ENCODE measurements around the gene WNT3.

The WNT3 gene

GRCh38 chr17:46782250-46782953 is 36.1 kb downstream of the WNT3 start:
- no peak overlapping the region for H3K4me3 ChIP-seq (replicated peaks in 1 of 2; ENCODE audit: low read depth in 2 of 2, low read length in 2 of 2)
- DNase-seq (ENCODE audit: low read depth in 2 of 2): peak in 1 of 2 donors; percentile 47
- TF ChIP-seq, protein P1, sequence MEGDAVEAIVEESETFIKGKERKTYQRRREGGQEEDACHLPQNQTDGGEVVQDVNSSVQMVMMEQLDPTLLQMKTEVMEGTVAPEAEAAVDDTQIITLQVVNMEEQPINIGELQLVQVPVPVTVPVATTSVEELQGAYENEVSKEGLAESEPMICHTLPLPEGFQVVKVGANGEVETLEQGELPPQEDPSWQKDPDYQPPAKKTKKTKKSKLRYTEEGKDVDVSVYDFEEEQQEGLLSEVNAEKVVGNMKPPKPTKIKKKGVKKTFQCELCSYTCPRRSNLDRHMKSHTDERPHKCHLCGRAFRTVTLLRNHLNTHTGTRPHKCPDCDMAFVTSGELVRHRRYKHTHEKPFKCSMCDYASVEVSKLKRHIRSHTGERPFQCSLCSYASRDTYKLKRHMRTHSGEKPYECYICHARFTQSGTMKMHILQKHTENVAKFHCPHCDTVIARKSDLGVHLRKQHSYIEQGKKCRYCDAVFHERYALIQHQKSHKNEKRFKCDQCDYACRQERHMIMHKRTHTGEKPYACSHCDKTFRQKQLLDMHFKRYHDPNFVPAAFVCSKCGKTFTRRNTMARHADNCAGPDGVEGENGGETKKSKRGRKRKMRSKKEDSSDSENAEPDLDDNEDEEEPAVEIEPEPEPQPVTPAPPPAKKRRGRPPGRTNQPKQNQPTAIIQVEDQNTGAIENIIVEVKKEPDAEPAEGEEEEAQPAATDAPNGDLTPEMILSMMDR (IDR thresholded peaks at IDR 0.05; ENCODE audit: low read depth, low read length): peak; percentile 74

DNA sequence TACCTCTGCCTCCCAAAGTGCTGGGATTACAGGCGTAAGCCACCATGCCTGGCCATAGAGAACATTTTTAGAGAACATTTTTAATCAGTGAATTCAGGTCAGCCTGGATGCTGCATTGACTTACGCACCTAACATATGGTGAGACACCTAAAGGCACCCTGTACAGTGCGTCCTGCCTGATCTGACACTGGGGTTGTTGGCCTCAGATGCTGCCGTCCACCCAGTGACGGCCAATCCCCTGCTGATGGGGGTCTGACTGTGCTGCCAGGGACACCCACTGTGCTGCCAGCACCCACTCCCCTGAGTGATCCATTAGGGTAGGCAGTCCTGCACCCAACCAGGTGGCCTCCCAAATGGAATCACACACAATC is 38.5 kb downstream of the WNT3 start:
- DNase-seq (ENCODE audit: low read depth in 2 of 2): no peak
- H3K4me3 ChIP-seq (replicated peaks in 1 of 2; ENCODE audit: low read depth in 2 of 2, low read length in 2 of 2): no peak overlapping the region
- TF ChIP-seq, protein P1 (IDR thresholded peaks at IDR 0.05; ENCODE audit: low read depth, low read length): no peak

- TF ChIP-seq, protein P1 (IDR thresholded peaks at IDR 0.05; ENCODE audit: low read depth, low read length): no peak
- H3K4me3 ChIP-seq (replicated peaks in 1 of 2; ENCODE audit: low read depth in 2 of 2, low read length in 2 of 2): no peak overlapping the region
These were observed 40.3 kb downstream of the WNT3 start for GRCh38 chr17:46777943-46778915.

GRCh38 chr17:46776298-46777005 is 42.0 kb downstream of the WNT3 start:
- no peak for DNase-seq (ENCODE audit: low read depth in 2 of 2)
- TF ChIP-seq, protein P1 (IDR thresholded peaks at IDR 0.05; ENCODE audit: low read depth, low read length): no peak
- H3K4me3 ChIP-seq (replicated peaks in 1 of 2; ENCODE audit: low read depth in 2 of 2, low read length in 2 of 2): no peak overlapping the region

More at GRCh38 chr17:46777943-46778915, 40.3 kb downstream of the WNT3 start:
- no peak for DNase-seq (ENCODE audit: low read depth in 2 of 2)

GRCh38 chr17:46774108-46774737 is 44.3 kb downstream of the WNT3 start:
- TF ChIP-seq, protein P1 (IDR thresholded peaks at IDR 0.05; ENCODE audit: low read depth, low read length): no peak
- no peak for DNase-seq (ENCODE audit: low read depth in 2 of 2)
- H3K4me3 ChIP-seq (replicated peaks in 1 of 2; ENCODE audit: low read depth in 2 of 2, low read length in 2 of 2): no peak overlapping the region

- no peak for DNase-seq (ENCODE audit: low read depth in 2 of 2)
- TF ChIP-seq, protein P1 (IDR thresholded peaks at IDR 0.05; ENCODE audit: low read depth, low read length): no peak
- no peak overlapping the region for H3K4me3 ChIP-seq (replicated peaks in 1 of 2; ENCODE audit: low read depth in 2 of 2, low read length in 2 of 2)
These were observed 44.8 kb downstream of the WNT3 start for GRCh38 chr17:46773676-46774075.
